HG02759 (cell line): Measurements from ENCODE around the gene CS.
"Not testable (repeated sequence)": the region's sequence is repeated elsewhere in the genome, so short reads cannot be mapped to it uniquely, and the experiment has no call there.

Experiments
- ATAC-seq: cut with Tn5 transposase; IDR thresholded peaks from one replicate; pipeline ENCODE4 v1.9.1; 2021; ENCODE audit warnings: mild to moderate bottlenecking, moderate library complexity; ENCODE audit not compliant: unreplicated experiment

Gene CS

DNA sequence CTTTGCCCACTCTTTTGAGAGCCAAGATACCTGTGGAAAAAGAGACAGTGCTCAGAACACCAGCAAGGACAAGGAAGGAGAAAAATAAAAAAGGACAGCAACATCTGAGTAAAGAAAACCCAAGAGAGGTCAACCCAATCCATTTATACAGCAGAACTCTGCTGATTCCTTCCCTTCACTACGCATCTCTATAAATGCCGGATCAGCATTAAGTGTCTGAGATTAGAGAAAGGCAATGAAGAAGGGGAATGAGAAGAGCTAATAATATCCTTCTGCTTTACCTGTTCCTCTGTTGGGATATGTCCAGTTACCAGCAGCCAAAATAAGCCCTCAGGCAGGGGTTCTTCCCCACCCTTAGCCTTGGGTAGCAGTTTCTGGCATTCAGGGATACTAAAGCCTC is 17.6 kb downstream of the CS start:
- ATAC-seq: no peak

DNA sequence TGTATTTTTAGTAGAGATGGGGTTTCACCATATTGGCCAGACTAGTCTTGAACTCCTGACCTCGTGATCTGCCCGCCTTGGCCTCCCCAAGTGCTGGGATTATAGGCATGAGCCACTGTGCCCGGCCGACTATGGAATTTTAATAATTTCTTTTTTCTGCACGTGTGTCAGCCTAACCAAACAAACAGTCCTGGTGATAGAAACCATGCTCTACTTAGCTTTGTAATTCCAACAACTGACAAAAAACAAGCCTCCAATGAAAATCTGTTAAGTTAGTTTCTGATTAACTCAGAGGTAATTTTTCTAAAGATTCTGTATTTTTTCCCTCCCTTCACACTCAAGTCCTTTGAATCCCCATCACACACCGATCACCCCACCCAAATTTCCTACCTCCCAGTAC is 18.1 kb downstream of the CS start:
- ATAC-seq: no peak

- no peak for ATAC-seq
These were observed 19.3 kb downstream of the CS start for GRCh38 chr12:56280849-56281248.

DNA sequence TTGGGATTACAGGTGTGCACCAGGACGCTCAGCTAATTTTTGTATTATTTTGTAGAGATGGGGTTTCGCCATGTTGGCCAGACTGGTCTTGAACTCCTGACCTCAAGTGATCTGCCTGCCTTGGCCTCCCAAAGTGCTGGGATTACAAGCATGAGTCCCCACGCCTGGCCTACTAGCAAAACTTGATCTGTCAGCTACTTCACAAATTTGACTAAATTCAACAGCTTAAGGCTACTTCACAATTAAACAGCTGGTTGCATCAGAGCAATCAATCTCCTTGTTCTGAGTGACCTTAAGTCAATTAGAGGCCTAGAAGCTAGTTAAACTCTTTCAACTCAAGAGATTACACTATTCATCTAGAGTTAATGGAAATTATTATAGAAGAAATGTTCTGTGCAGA is 21.2 kb downstream of the CS start:
- ATAC-seq: no peak

DNA sequence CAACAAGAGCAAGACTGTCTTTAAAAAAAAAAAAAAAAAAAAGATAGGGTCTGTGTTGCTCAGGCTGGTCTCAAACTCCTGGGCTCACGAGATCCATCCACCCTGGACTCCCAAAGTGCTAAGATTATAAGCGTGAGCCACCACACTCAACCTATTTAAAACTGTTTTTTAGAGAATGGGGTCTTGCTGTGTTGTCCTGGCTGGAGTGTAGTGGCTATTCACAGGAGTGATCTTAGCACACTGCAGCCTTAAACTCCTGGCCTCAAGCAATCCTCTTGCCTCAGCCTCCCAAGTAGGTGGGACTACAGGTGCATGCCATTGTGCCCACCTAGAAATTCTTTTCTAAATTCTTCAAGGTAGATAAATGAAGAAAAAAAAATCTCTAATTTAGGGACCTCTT is 25.8 kb downstream of the CS start:
- no peak for ATAC-seq

DNA sequence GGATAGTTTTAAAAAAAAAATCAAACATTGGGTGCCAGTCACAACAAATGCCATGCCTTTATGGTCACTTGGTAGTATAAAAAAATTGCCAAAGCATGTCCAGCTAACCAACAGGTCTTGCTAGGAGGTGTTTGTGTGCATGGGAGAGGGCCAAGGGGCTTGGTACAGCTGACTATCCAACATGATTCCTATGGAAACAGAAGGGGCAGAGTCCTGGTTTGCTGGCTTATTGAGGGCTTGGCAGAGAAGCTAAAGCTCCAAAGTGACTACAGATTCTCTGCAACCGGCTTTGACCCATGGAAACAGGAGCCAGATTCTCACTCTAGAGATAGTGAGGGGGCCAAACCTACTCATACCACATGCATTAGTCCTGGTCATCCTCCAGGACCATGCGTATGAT is 27.7 kb downstream of the CS start:
- ATAC-seq: not testable (repeated sequence)

DNA sequence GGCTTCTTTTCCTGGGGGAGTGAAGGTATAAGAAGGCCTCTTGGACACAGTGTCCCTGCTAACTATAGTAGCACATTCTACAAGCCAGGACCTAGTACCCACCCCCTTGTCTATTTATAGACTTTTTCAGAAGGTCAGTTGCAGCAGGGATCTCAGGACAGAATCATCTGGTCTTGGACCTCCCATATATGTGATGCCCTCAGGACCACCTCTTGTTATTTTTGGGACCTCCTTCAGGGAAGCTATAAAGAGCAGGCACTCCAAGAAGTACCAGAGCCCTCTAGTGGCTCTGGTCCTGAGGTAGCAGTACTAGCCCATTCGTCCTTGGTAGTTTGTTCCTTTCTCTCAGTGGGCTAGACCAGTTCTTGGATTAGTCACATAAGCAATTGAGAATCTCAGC is 29.1 kb downstream of the CS start:
- no peak for ATAC-seq

- no peak for ATAC-seq
These were observed 32.6 kb downstream of the CS start for GRCh38 chr12:56267443-56268071.

DNA sequence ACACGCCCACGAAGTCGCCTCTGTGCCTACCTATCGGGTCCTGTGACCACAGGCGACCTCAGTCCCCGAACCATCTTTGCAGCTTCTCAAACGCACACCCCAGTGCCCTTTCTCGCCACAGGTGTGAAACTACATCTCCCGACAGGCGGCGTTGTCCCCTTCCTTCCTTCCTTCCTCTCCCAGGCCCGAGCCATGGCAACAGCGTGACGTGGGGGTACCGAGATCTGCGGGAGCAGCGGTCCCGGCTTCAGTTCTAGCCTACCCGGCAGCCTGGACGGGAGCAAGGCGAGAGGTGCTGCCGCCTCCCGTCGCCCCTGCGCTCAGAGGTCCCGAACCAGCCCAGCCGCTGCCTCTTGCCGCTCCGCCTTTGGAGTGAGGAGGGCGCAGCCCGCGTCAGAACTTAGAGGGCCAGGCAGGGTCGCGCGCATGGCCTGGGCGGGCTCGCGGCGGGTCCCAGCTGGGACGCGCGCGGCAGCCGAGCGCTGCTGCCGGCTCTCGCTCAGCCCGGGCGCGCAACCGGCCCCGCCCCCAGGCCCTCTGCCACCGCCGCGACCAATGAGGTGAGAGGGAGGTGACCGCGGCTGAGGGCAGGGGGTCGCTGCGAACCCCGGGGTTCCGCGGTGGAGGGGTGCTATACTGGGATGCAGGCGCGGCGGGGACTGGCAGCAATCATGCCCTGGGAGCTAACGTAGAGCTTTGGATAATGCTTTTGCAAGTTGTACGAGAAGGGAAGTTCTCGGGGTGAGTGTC is 33.3 kb downstream of the CS start, which contains the start of gene COQ10A:
COQ10A (plus strand) TSS at position 250 of the 750 bp plus-strand sequence; CDS start at position 427, 177 bp downstream.
- ATAC-seq: peak; percentile 93

DNA sequence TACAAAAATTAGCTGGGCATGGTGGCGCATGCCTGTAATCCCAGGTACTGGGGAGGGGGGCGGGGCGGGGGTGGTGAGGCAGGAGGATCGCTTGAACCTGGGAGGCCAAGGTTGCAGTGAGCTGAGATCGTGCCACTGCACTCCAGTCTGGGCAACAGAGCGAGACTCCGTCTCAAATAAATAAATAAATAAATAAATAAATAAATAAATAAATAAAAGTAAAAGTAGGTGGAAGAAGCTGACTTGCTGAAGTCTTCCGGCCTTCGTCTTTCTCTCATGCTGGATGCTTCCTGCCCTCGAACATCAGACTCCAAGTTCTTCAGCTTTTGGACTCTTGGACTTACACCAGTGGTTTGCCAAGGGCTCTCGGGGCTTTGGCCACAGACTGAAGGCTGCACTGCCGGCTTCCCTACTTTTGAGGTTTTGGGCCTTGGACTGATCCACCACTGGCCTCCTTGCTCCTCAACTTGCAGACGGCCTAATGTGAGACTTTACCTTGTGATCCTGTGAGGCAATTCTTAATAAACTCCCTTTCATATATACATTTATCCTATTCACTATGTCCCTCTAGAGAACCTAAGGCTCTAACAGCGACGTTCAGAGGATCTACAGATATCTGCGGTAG is 34.0 kb downstream of the CS start:
- ATAC-seq: not testable (repeated sequence)

DNA sequence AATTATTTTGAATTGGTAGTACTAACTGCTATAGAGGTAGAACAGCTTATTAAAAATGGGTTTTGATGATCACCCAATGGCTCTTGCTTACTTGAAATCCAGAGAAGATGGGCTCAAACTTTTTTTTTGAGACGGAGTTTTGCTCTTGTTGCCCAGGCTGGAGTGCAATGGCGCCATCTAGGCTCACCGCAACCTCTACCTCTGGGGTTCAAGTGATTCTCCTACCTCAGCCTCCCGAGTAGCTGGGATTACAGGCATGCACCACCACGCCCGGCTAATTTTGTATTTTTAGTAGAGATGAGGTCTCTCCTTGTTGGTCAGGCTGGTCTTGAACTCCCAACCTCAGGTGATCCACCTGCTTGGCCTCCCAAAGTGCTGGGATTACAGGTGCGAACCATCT is 37.2 kb downstream of the CS start:
- ATAC-seq: not testable (repeated sequence)

- no peak for ATAC-seq
These were observed 38.5 kb downstream of the CS start for GRCh38 chr12:56261503-56262232.

GRCh38 chr12:56260921-56261320 is 39.2 kb downstream of the CS start:
- no peak for ATAC-seq

GRCh38 chr12:56260380-56260779 is 39.8 kb downstream of the CS start:
- ATAC-seq: no peak

DNA sequence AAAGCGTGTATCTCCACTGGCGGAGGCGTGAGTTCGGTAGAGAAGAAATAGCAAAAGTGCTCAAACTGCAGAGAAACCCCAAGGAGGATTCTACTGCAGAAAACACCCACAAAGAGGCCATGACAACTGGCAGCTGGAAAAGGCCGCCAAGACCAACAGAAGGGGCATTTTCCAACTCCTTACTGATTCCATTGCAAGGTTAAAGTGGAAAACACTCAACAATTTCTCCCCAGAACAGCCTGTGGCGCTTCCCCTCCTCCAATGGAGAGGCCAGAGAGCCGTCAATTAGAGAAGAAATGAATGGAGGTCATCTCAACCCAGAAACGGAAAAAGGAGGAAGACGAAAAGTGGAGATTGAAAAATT is 41.3 kb downstream of the CS start:
- ATAC-seq: no peak

DNA sequence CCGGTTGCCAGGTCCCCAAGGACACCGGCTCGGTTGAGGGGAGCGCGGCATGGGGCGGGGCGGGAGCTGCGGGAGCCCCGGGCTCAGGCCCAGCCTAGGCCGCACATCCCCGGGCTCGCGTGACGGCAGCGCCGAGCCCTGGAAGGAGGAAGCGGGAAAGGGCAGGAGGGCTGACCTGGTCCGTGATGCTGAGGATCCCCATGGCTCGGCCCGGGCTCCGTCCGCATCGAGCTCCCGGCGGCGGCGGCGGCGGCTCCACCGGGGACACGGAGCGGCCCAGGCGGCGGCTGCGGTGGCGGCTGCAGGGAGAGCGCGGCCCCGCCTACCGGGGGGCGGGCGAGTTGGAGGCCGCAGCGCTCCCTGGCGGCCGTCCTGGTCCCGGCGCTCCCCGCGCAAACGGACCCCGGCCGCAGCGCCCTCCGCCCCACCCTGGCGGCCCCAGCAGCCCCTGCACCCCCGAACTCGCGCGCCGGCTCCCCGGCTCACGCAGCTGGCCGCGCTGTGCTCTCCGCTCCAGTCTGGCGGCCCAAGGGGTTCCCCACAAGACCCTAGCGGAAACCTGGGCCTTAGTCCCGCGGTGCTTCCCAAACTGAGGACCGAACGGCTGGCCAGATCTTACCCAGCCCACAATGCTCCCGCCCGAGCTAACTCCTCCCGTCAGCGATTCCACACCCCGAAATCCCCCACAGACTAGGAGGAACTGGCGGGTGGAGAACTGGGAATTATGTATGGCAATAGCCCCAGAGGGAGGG is 41.9 kb downstream of the CS start, which contains the start of gene ANKRD52:
ANKRD52 (minus strand) TSS at position 317 of the 752 bp plus-strand sequence; CDS start at position 202, 115 bp downstream.
- ATAC-seq: peak; percentile 94

DNA sequence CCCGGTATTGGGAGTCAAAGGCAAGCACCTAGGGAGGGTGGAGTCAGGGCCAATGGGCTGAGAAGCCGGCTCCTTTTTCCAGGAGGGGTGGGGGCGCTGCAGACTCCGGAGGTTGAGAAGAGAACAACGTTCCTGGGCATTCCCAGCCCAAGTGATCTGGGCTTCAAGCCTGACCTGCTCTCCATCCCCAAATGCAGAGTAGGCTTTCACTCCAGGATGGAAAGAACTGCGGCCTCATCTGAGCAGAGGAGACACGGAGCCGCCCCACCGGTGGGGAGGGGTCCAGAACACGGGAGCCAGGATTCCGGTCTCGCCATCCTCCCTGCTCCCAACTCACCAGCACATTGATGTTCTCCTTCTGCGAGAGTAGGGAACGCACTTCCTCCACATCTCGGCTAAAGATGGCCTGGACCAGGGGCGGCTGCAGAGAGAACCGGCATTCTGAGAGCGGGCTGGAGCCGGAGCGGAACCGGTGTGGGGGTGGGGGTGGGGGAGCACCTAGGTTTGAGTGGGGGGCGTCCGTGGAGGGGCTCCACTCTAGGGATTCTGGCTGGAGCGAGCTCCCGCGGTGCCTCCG is 42.6 kb downstream of the CS start:
- peak; percentile 19 for ATAC-seq

- no peak for ATAC-seq
These were observed 43.1 kb downstream of the CS start for GRCh38 chr12:56257071-56257470.

DNA sequence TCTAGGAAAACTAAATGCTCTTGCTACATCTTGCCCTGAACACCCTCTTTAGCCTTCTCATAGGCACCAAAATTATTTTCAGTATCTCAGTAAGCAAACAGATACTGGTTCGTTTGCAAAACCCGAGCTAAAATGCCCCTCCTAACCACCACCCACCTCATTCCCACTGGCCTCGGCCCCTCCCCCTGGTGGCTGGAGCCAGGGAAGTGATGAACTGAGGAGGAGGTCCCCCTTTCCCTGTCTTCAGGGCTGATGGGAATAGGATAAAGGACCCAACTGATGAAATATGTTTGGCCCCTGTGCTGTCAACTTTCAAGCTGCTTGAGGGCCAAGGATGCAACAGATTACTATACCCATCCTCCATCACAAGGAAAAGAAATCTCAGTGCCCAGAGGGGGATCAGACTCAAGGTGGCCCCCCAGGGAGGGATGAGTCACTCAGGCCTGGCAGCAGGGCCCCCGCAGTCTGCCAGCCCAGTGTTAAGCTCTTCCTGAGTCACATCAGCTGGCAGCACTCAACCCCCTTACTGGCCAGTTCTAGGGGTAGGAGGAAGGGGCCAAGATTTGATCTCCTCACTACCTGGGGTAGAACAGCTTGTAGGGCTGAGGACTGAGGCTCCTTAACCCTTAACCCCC is 43.7 kb downstream of the CS start:
- no peak for ATAC-seq

GRCh38 chr12:56255671-56256070 is 44.5 kb downstream of the CS start:
- ATAC-seq: no peak
